GM19023 (cell line): ENCODE data around the gene C20orf173.
"Not testable (repeated sequence)": the region's sequence is repeated elsewhere in the genome, so short reads cannot be mapped to it uniquely, and the experiment has no call there.

Experiments
- ATAC-seq: cut with Tn5 transposase; IDR thresholded peaks from one replicate; pipeline ENCODE4 v1.9.1; 2021; ENCODE audit warnings: mild to moderate bottlenecking, moderate library complexity; ENCODE audit not compliant: unreplicated experiment

Gene C20orf173

DNA sequence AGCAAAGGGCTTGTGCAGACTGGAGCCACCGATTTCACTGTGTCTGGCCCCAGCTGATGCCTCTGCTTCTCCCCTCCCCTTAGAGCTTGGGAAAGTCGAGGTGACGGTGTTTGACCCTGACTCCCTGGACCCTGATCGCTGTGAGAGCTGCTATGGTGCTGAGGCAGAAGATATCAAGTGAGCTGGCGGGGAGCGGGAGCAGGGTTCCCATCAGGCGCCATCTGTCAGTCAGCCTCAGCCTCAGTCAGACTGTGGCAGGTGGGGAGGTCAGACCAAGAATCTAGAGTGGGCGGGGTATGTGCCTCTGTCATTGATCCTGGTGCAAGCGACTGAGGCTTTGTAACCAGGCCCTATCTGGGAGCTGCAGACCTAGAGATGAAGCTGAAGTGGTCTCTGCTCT is 17.9 kb upstream of the C20orf173 start:
- ATAC-seq, result no peak

GRCh38 chr20:35546127-35546526 is 16.7 kb upstream of the C20orf173 start:
- ATAC-seq, result no peak

- not testable (repeated sequence) for ATAC-seq
These were observed 15.5 kb upstream of the C20orf173 start for GRCh38 chr20:35544941-35545340.

GRCh38 chr20:35544436-35544835 is 15.0 kb upstream of the C20orf173 start:
- no peak for ATAC-seq

DNA sequence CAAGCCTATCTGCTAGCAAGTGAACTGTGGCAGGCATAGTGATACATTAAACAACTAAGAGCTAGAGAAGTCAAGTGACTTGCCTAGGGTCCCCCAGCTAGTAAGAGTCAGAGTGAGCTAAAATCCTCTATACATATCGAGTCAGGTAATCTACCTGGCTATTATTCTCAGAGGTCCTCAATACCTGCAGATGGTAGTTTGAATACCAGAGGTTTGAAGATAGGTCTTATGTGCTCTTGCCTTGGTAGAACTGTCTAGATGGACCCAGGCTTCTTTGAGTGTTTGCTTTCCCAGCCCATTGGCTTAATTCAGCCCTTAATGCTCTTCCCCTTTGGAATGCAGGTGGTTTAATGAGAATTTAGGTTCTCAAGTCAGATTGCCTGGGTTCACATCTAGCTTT is 13.5 kb upstream of the C20orf173 start:
- ATAC-seq, result no peak

DNA sequence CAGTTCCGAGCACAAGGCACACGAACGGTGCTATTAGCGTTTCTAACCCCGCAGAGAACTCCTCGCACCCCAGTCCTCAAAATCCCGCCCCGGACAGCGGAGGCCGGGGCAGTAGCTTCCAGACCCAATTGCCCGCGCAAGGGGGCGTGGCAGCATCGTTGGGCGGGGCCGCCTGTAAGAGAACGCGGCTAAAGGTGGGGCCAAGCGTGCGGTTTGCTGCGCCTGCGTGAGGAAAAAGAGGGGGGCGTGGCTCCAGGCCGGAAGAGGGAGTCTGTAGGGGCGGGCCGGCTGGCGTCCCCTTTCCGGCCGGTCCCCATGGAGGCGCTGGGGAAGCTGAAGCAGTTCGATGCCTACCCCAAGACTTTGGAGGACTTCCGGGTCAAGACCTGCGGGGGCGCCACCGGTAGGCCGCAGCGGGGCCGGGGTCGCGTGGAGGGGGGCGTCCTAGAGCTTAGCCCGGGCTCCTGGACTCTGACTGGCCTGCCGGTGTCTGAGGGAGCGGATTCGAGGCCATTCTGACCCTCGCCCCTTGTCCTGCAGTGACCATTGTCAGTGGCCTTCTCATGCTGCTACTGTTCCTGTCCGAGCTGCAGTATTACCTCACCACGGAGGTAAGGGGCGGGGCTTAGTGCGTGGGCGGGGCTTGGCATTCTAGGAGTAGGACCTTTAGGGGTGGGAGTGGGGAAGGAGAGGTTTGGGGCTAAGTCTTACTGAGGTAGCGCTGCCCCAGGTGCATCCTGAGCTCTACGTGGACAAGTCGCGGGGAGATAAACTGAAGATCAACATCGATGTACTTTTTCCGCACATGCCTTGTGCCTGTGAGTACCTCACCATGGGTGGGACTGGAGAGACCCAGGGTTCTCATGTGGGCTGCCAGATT is 12.6 kb upstream of the C20orf173 start, which contains the start of gene ERGIC3:
TSS of gene ERGIC3 (plus strand) at position 296 of the 880 bp plus-strand sequence. CDS start at position 316, 20 bp downstream.
- peak; percentile 98 for ATAC-seq

- no peak for ATAC-seq
These were observed 11.8 kb upstream of the C20orf173 start for GRCh38 chr20:35541118-35541782.

DNA sequence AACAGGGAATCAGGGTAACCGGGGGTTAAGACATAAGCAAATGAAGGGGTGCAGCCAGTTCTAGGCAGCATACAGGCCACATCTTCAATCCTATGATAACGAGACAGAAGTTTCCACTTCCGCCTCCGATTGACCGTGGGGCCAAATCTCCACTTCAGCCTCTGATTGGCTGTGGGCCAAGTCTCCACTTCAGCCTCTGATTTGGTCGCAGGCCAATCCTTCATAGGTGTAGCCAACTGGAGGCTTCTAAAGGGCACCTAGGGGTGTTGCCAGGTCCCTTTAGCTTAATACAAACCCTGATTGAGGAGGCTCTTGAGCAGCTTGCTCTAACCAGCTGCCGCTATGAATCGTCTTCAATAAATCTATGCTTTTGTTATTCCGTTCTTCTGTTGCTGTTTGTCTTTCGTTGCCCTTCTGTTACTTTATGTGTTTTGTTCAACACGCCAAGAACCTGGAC is 10.3 kb upstream of the C20orf173 start:
- ATAC-seq, result no peak

DNA sequence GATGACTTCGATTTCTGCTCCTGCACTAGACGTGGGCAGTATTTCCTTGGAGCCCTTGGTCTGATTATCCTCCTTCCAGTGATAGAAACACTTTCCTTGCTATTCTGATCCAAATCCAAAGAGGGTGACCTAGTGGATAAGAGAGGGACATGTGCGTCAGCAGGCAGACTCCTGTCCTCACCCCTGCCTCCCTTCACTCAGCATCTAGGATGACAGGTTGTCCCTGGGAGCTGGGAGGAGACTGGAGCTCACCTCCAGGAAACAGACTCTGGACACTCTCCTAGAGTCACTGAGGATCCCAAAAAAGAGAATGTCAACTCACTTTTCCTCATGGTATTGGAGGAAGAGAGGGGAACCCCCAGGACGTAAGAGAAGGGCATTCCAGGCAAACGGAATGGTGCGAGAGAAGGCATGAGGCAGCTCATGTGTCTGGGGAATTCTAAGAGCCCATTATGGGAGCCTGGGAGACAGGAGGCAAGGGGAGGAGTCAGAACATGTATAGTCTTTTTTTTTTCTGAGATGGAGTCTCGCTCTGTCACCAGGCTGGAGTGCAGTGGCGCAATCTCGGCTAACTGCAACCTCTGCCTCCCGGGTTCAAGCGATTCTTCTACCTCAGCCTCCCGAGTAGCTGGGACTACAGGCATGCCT is 2.2 kb downstream of the C20orf173 start:
- ATAC-seq, result no peak

- ATAC-seq, result no peak
These were observed 3.8 kb downstream of the C20orf173 start for GRCh38 chr20:35525639-35526038.

- no peak for ATAC-seq
These were observed 6.1 kb downstream of the C20orf173 start for GRCh38 chr20:35523298-35523888.

- ATAC-seq, result no peak
These were observed 10.5 kb downstream of the C20orf173 start for GRCh38 chr20:35518955-35519354.

DNA sequence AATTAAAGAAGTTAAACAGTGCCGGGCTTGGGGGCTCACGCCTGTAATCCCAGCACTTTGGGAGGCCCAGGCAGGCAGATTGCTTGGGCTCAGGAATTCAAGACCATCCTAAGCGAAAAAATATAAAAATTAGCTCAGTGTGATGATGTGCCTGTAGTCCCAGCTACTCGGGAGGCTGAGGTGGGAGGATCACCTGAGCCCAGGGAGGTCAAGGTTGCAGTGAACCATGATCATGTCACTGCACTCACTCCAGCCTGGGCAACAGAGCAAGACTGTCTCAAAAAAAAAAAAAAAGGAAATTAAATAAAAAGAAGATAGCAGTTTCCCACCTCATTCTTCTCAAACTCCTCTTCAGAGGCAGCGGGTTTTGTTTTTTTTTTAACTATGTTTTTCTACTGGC is 11.7 kb downstream of the C20orf173 start:
- not testable (repeated sequence) for ATAC-seq

GRCh38 chr20:35517125-35517524 is 12.3 kb downstream of the C20orf173 start:
- ATAC-seq, result no peak

DNA sequence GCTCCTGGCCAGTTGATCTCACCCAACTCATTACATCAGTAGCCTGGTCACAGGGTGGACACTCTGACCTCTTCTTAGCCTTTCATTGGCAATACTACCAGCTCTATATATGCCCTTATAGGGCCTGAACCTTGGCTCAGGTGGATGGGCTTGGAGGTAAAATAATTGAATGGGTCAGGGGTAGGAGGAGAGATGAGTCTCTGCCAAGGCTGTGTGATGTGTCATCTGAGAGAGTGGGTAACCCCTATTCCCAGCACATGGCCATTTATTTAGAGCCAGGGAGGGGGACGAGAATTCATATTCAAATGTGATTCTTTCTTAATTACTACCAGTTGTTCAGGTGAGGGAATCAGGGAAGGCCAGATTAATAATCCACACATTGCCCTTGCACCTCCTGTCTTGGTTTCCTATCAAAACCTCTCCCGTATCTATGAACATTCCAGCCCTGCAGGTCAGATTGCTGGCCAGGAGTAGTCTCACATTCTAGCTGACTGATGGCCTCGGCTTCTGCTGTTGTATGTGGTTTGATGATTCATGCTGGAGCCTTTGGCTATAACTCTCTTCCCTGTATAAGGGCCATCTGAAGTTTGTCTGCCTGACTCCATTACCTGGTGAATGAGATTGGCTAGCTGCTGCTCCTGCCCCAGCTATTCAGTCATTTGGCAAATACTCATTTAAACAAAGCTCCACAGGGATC is 13.4 kb downstream of the C20orf173 start:
- ATAC-seq, result no peak

DNA sequence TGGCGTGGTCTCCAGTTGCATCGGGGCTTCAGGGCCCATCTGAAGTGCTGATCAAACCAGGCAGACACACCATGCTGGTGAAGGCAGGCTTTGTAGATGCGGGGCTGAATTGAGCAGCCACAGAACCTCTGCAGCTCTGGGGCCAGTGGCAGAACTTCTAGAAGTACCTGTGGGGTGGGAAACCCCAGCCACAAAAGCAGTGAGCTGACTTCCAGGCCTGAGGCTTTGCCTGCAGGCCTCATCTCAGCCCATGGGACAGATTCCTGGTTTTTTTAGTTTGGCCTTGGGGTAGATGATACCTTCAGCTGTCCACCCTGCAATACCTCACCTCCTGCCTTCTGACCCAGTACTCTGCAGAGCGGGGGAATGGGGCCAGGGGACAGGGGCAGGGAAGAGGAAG is 14.1 kb downstream of the C20orf173 start:
- ATAC-seq, result no peak

- no peak for ATAC-seq
These were observed 15.0 kb downstream of the C20orf173 start for GRCh38 chr20:35514371-35514932.

DNA sequence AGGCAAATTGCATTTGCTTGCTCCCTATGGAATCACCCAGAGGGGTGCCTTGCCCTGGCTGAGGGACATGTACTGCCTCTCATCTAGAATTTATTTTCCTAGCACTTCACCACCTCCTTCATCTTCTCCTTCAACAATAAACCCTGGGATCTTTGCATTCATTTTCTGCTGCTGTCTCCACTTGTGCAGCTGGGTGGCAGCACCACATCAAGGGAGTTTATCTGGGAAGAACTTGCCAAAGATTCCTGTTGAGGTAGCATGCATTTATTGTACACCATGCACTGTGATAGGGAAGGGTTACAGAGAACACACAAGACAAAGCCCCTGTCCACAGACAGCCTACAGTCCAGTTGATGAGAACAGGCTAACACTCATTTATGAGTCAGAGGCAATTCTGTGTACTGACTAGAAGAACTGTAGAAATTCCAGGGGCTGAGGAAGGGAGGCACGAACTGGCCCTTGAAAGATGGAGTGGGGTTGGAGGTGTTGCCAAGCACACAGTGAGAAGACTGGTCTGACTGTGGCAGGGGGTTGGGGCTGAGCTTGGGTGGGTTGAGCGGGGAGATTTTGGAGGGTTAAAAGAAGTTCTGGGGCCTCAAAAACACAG is 17.5 kb downstream of the C20orf173 start:
- ATAC-seq, result no peak

DNA sequence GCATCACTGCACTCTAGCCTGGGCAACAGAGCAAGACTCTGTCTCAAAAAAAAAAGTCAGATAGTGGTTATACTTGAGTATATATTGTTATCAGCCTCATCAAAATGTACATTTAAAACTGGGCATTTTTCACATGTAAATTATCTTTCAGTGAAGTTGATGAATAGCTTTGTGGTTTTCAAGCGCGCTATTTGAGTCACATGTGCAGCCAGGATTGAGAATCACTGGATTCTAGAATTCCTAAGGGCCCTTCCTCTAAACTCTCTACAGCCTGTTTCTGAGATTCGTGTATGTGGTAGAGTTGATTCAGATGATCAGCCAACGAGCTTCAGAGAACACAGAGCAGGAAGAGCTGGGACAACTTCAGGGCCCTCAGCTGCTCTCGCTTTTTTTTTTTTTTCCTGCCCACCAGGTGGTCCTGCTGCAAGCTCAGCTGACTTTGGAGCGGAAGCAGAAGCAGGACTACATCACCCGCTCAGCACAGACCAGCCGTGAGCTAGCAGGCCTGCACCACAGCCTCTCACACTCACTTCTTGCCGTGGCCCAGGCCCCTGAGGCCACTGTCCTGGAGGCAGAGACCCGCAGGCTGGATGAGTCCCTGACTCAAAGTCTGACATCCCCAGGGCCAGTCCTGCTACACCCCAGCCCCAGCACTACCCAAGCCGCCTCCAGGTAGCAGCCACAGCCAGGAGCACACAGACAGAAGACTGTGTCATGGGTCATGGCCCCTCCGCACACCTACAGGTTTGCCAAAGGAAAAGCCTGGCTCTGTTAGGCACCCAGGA is 18.3 kb downstream of the C20orf173 start:
- ATAC-seq, result no peak
